HEK293 (cell line): ENCODE data around the gene EYS.

Experiments
- IKZF3 ChIP-seq: fragments of 450-650 bp; IDR thresholded peaks from 2 replicates; pipeline ENCODE4 v1.5.0; 2018; ENCODE audit warnings: missing biosample characterization, mild to moderate bottlenecking, missing genetic modification characterization, moderate library complexity
- KLF1 ChIP-seq: fragments of 450-650 bp; formaldehyde crosslinking; IDR thresholded peaks from 2 replicates; pipeline ENCODE4 v1.5.1; 2016; ENCODE audit warnings: missing biosample characterization, missing genetic modification characterization
- SETDB1 ChIP-seq: IDR thresholded peaks from one replicate; pipeline ENCODE4 v1.6.1; 2017; ENCODE audit warnings: mild to moderate bottlenecking, low read length, moderate library complexity, mixed read lengths; ENCODE audit not compliant: insufficient read length
- TCF7L2 ChIP-seq: IDR thresholded peaks from 2 replicates; pipeline ENCODE4 v1.6.1; 2011; ENCODE audit warnings: low read depth, mild to moderate bottlenecking, inconsistent platforms, low read length, moderate library complexity, borderline replicate concordance
- ZNF266 ChIP-seq: fragments of 450-650 bp; formaldehyde crosslinking; IDR thresholded peaks from 2 replicates; pipeline ENCODE4 v1.5.1; 2016; ENCODE audit warnings: missing biosample characterization, missing genetic modification characterization, low read depth
- ZNF274 ChIP-seq, 2 experiments: fragments of 200-500 bp in 1 of 2; fragments of 450-650 bp in 1 of 2; sonication (Bioruptor generic) in 1 of 2; formaldehyde crosslinking in 1 of 2; IDR thresholded peaks; 2 replicates each; pipeline versions ENCODE4 v1.5.1 to v1.6.1; 2014 to 2016; ENCODE audit warnings: borderline replicate concordance in 1 of 2, inconsistent platforms in 1 of 2, low read length in 1 of 2, missing biosample characterization in 1 of 2, missing genetic modification characterization in 1 of 2
- ZNF335 ChIP-seq: fragments of 450-650 bp; formaldehyde crosslinking; conservative IDR thresholded peaks from 2 replicates; pipeline ENCODE4 v1.5.1; 2016; ENCODE audit warnings: missing biosample characterization, missing genetic modification characterization
- ZNF354C ChIP-seq: fragments of 450-650 bp; formaldehyde crosslinking; IDR thresholded peaks from 2 replicates; pipeline ENCODE4 v1.5.1; 2016; ENCODE audit warnings: missing biosample characterization, missing genetic modification characterization, low read depth, borderline replicate concordance
- ZNF670 ChIP-seq: fragments of 450-650 bp; formaldehyde crosslinking; IDR thresholded peaks from 2 replicates; pipeline ENCODE4 v1.5.1; 2016; ENCODE audit warnings: missing biosample characterization, missing genetic modification characterization, low read depth
- TF ChIP-seq, protein P1 (sequence below): fragments of 450-650 bp; formaldehyde crosslinking; IDR thresholded peaks from 2 replicates; pipeline ENCODE4 v1.5.1; 2017; ENCODE audit warnings: missing biosample characterization, missing genetic modification characterization
- TF ChIP-seq, protein P2 (sequence below): fragments of 450-650 bp; formaldehyde crosslinking; IDR thresholded peaks from 2 replicates; pipeline ENCODE4 v1.5.1; 2016; ENCODE audit warnings: missing biosample characterization, missing genetic modification characterization
- TF ChIP-seq, protein P3 (sequence below): fragments of 450-650 bp; formaldehyde crosslinking; IDR thresholded peaks from 2 replicates; pipeline ENCODE4 v1.5.1; 2016; ENCODE audit warnings: missing biosample characterization, missing genetic modification characterization, borderline replicate concordance
- TF ChIP-seq, protein P4 (sequence below): fragments of 450-650 bp; IDR thresholded peaks from 2 replicates; pipeline ENCODE4 v1.5.1; 2018; ENCODE audit warnings: missing biosample characterization, mild to moderate bottlenecking, missing genetic modification characterization
- TF ChIP-seq, protein P5 (sequence below): fragments of 450-650 bp; formaldehyde crosslinking; IDR thresholded peaks from 2 replicates; pipeline ENCODE4 v1.5.1; 2016; ENCODE audit warnings: missing biosample characterization, missing genetic modification characterization

DNA sequence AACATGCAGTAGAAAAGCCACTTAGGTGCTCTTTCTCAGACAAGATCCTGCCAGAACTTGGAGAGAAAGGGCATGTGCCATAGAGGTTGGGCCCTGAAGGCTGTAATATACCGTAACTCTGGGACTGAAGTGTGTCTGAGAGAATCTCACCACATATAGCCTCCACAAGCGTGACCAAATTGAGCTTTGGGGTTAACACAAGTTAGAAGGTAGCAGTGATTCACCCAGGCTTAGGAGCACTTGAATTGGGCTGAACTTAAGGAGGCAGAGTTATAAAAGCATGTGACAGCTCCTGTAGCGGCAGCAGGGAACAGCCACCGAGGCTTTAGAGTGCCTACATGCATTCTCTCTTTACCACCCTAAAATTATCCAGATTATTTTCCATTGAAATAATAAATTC is 1709.8 kb downstream of the EYS start:
- TF ChIP-seq, protein P1, sequence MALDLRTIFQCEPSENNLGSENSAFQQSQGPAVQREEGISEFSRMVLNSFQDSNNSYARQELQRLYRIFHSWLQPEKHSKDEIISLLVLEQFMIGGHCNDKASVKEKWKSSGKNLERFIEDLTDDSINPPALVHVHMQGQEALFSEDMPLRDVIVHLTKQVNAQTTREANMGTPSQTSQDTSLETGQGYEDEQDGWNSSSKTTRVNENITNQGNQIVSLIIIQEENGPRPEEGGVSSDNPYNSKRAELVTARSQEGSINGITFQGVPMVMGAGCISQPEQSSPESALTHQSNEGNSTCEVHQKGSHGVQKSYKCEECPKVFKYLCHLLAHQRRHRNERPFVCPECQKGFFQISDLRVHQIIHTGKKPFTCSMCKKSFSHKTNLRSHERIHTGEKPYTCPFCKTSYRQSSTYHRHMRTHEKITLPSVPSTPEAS, result no peak
- TF ChIP-seq TCF7L2, result no peak
- TF ChIP-seq, protein P2, sequence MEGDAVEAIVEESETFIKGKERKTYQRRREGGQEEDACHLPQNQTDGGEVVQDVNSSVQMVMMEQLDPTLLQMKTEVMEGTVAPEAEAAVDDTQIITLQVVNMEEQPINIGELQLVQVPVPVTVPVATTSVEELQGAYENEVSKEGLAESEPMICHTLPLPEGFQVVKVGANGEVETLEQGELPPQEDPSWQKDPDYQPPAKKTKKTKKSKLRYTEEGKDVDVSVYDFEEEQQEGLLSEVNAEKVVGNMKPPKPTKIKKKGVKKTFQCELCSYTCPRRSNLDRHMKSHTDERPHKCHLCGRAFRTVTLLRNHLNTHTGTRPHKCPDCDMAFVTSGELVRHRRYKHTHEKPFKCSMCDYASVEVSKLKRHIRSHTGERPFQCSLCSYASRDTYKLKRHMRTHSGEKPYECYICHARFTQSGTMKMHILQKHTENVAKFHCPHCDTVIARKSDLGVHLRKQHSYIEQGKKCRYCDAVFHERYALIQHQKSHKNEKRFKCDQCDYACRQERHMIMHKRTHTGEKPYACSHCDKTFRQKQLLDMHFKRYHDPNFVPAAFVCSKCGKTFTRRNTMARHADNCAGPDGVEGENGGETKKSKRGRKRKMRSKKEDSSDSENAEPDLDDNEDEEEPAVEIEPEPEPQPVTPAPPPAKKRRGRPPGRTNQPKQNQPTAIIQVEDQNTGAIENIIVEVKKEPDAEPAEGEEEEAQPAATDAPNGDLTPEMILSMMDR (tag by site-specific recombination), result no peak
- TF ChIP-seq SETDB1, result no peak
- TF ChIP-seq, protein P3, sequence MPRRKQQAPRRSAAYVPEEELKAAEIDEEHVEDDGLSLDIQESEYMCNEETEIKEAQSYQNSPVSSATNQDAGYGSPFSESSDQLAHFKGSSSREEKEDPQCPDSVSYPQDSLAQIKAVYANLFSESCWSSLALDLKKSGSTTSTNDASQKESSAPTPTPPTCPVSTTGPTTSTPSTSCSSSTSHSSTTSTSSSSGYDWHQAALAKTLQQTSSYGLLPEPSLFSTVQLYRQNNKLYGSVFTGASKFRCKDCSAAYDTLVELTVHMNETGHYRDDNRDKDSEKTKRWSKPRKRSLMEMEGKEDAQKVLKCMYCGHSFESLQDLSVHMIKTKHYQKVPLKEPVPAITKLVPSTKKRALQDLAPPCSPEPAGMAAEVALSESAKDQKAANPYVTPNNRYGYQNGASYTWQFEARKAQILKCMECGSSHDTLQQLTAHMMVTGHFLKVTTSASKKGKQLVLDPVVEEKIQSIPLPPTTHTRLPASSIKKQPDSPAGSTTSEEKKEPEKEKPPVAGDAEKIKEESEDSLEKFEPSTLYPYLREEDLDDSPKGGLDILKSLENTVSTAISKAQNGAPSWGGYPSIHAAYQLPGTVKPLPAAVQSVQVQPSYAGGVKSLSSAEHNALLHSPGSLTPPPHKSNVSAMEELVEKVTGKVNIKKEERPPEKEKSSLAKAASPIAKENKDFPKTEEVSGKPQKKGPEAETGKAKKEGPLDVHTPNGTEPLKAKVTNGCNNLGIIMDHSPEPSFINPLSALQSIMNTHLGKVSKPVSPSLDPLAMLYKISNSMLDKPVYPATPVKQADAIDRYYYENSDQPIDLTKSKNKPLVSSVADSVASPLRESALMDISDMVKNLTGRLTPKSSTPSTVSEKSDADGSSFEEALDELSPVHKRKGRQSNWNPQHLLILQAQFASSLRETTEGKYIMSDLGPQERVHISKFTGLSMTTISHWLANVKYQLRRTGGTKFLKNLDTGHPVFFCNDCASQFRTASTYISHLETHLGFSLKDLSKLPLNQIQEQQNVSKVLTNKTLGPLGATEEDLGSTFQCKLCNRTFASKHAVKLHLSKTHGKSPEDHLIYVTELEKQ (tag by site-specific recombination), result no peak
- TF ChIP-seq ZNF274 (IDR thresholded peaks at IDR 0.05; ENCODE audit: low read length), result no peak
- no peak for TF ChIP-seq ZNF274 (tag by site-specific recombination; IDR thresholded peaks at IDR 0.05; ENCODE audit: borderline replicate concordance)
- TF ChIP-seq, protein P4, sequence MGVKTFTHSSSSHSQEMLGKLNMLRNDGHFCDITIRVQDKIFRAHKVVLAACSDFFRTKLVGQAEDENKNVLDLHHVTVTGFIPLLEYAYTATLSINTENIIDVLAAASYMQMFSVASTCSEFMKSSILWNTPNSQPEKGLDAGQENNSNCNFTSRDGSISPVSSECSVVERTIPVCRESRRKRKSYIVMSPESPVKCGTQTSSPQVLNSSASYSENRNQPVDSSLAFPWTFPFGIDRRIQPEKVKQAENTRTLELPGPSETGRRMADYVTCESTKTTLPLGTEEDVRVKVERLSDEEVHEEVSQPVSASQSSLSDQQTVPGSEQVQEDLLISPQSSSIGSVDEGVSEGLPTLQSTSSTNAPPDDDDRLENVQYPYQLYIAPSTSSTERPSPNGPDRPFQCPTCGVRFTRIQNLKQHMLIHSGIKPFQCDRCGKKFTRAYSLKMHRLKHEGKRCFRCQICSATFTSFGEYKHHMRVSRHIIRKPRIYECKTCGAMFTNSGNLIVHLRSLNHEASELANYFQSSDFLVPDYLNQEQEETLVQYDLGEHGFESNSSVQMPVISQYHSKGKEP (tag by site-specific recombination), result no peak
- no peak for TF ChIP-seq ZNF354C
- TF ChIP-seq ZNF335 (tag by site-specific recombination), result no peak
- TF ChIP-seq IKZF3, result no peak
- TF ChIP-seq, protein P5, sequence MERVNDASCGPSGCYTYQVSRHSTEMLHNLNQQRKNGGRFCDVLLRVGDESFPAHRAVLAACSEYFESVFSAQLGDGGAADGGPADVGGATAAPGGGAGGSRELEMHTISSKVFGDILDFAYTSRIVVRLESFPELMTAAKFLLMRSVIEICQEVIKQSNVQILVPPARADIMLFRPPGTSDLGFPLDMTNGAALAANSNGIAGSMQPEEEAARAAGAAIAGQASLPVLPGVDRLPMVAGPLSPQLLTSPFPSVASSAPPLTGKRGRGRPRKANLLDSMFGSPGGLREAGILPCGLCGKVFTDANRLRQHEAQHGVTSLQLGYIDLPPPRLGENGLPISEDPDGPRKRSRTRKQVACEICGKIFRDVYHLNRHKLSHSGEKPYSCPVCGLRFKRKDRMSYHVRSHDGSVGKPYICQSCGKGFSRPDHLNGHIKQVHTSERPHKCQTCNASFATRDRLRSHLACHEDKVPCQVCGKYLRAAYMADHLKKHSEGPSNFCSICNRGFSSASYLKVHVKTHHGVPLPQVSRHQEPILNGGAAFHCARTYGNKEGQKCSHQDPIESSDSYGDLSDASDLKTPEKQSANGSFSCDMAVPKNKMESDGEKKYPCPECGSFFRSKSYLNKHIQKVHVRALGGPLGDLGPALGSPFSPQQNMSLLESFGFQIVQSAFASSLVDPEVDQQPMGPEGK, result no peak
- no peak for TF ChIP-seq ZNF266 (tag by site-specific recombination)
- TF ChIP-seq KLF1 (tag by site-specific recombination), result no peak
- no peak for TF ChIP-seq ZNF670 (tag by site-specific recombination)
